Astrocyte (in vitro differentiated cells and primary cell): ENCODE results near the gene CHST11.

Experiments
- EZH2 ChIP-seq: IDR thresholded peaks from 2 replicates; pipeline ENCODE4 v1.6.1; 2012; ENCODE audit warnings: mild to moderate bottlenecking, low read length, inconsistent platforms; ENCODE audit not compliant: insufficient read depth
- TF ChIP-seq, protein P1 (sequence below): IDR thresholded peaks from 2 replicates; pipeline ENCODE4 v1.5.1; 2011; ENCODE audit warnings: low read depth, mild to moderate bottlenecking, inconsistent platforms, low read length, moderate library complexity; ENCODE audit not compliant: insufficient read depth

DNA sequence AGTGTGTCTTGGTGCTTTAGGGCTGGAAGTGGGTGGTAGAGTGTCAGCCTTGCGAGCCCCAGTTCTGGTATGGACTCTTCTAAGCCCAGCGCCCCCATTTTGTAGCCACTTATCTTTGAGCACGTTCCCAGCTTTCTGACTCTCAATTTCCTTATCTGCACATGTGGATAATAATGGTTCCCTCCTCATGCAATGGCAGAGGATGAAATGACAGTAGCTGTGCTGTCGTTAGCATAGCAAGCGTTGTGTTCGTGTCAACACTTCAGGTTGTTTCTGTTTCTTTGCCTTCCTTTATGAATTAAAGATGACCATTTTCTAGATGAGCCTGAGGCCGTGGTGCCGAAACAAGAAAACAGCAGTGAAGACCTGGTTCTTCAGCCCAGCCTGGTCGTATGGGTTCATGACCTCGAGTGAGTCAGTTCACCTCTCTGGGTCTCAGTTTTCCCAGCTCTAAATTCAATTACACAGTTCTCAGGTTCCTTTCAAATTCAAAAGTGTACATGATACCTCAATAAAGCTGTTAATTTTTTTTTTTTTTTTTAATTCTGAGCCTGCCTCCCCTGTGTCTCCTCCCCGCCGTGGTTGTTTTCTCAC lies 268.3 kb downstream of the CHST11 start:
- TF ChIP-seq, protein P1, sequence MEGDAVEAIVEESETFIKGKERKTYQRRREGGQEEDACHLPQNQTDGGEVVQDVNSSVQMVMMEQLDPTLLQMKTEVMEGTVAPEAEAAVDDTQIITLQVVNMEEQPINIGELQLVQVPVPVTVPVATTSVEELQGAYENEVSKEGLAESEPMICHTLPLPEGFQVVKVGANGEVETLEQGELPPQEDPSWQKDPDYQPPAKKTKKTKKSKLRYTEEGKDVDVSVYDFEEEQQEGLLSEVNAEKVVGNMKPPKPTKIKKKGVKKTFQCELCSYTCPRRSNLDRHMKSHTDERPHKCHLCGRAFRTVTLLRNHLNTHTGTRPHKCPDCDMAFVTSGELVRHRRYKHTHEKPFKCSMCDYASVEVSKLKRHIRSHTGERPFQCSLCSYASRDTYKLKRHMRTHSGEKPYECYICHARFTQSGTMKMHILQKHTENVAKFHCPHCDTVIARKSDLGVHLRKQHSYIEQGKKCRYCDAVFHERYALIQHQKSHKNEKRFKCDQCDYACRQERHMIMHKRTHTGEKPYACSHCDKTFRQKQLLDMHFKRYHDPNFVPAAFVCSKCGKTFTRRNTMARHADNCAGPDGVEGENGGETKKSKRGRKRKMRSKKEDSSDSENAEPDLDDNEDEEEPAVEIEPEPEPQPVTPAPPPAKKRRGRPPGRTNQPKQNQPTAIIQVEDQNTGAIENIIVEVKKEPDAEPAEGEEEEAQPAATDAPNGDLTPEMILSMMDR = no peak
- TF ChIP-seq EZH2 = no peak
